Tibial artery (tissue), 4 donors: Measurements from ENCODE around the gene CNTF.
A peak's percentile ranks its signal among the peaks of the same experiment; 100 is the strongest.

Experiments
- DNase-seq, 2 donors: peaks; one replicate each; pipeline ENCODE4 v3.0.0-alpha.2; 2019
- H3K27ac ChIP-seq, 2 donors: fragments of 200-600 bp; sonication (generic) in 1 of 2; 1 replicate in 1 of 2; 2 replicates in 1 of 2; pipeline ENCODE4 v1.5.1; 2018 to 2019; ENCODE audit warnings: mild to moderate bottlenecking in 1 of 2
- H3K27me3 ChIP-seq, 2 donors: fragments of 200-600 bp; sonication (generic) in 1 of 2; one replicate each; pipeline versions ENCODE4 v1.5.1 to v1.6.0; 2016 to 2019
- H3K36me3 ChIP-seq, 3 donors: fragments of 200-600 bp; sonication (generic) in 2 of 3; one replicate each; pipeline ENCODE4 v1.5.1; 2016 to 2019; ENCODE audit warnings: mild to moderate bottlenecking in 2 of 3
- H3K4me1 ChIP-seq, 4 donors: fragments of 200-600 bp; sonication (generic) in 2 of 4; 1 replicate in 3 of 4; 2 replicates in 1 of 4; pipeline ENCODE4 v1.5.1; 2016 to 2019
- H3K4me3 ChIP-seq, 2 donors: fragments of 200-600 bp; sonication (generic) in 1 of 2; 1 replicate in 1 of 2; 2 replicates in 1 of 2; pipeline ENCODE4 v1.5.1; 2018 to 2019; ENCODE audit warnings: mild to moderate bottlenecking in 2 of 2
- H3K9me3 ChIP-seq, 3 donors: fragments of 200-600 bp; sonication (generic) in 1 of 3; one replicate each; pipeline ENCODE4 v1.5.1; 2016 to 2019
- intact Hi-C: fragments of 100-400 bp; cut with DNase I; formaldehyde crosslinking; loops from one replicate; pipeline ENCODE4 v1.15.0; 2023; ENCODE audit warnings: low total_unique reads
- TF ChIP-seq, protein P1 (sequence below), 2 experiments: fragments of 200-600 bp in 1 of 2; fragments of 450-650 bp in 1 of 2; IDR thresholded peaks; one replicate each; pipeline ENCODE4 v1.5.1; 2017 to 2019; ENCODE audit warnings: antibody characterized with exemption in 2 of 2, mild to moderate bottlenecking in 1 of 2, moderate library complexity in 1 of 2

CNTF gene

DNA sequence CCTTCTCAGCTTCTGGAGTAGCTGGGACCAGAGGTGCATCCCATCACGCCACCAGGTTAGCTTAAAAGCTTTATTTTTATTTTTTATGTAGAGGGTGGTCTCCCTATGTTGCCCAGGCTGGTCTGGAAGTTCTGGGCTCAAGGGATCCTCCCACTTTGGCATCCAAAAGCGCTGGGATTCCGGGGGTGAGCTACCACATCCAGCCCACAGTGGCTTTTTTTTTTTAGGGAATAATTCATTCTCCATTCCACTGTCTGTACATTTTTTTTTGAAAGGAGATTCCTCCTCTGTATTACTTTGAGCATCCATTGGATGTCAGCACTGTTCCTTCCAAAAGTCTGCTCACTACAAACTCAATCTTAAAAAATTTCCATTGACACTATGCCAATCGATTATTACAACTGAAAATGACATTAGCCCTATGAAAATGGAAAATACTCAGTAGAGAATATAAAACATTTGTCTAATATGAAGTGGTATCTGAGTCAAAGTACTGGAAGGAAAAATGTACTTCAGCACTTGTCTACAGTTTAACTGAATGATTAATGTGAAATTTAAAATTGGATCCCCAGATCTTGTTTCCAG is 45.5 kb upstream of the CNTF start:
- TF ChIP-seq, protein P1, sequence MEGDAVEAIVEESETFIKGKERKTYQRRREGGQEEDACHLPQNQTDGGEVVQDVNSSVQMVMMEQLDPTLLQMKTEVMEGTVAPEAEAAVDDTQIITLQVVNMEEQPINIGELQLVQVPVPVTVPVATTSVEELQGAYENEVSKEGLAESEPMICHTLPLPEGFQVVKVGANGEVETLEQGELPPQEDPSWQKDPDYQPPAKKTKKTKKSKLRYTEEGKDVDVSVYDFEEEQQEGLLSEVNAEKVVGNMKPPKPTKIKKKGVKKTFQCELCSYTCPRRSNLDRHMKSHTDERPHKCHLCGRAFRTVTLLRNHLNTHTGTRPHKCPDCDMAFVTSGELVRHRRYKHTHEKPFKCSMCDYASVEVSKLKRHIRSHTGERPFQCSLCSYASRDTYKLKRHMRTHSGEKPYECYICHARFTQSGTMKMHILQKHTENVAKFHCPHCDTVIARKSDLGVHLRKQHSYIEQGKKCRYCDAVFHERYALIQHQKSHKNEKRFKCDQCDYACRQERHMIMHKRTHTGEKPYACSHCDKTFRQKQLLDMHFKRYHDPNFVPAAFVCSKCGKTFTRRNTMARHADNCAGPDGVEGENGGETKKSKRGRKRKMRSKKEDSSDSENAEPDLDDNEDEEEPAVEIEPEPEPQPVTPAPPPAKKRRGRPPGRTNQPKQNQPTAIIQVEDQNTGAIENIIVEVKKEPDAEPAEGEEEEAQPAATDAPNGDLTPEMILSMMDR (IDR thresholded peaks at IDR 0.05), result peak in 1 of 2 experiments; percentile 33
- intact Hi-C loops, result loop anchor here (5.0 to 10.0 kb wide), 2 partner anchors 98 to 910 kb away; partner anchors contain the start of gene ZDHHC5
- Histone ChIP-seq H3K4me3 (peak overlapping the region; percentile 90 to 98), H3K4me1 (peaks cover 0 to 67% (median 50%) of the 10 kb centered on the region in 4 donors), H3K27ac (peak overlapping the region; percentile 100), H3K36me3 (peaks cover 0 to 4% (median 0%) of the 10 kb centered on the region in 3 donors), H3K9me3 (no peaks in the 10 kb centered on the region), H3K27me3 (no peaks in the 10 kb centered on the region)
- DNase-seq, result no peak

DNA sequence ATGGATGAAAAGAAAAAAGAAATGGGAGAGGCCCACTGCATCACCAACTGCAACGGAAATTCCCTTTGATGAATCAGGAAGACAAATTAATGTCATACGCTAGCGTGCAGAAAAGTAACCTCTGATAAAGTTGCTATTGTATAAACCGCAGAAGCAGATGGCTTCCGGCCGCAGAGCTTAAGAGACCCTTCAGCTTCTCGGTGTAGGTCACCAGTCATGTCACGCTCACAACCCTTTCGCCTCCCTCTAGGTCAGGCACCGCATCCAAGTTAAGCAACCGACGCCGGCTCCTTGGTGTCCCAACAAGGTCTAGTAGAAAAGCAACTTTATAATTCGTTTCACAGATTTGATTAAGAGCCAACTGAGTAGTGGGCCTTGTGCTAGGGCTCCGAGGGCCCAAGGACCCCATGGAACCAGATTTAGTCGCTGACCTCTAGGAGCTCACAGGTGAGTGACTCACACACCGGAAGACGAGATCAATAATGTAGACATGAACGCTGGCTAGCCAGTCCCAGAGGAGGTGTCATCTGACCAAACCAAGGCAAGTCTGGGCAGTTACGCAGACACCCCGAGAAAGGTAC is 44.8 kb upstream of the CNTF start:
- peak in 1 of 2 donors; percentile 62 for DNase-seq
- no peaks in the 10 kb centered on the region for H3K9me3 ChIP-seq
- intact Hi-C loops, result loop anchor here (5.0 to 10.0 kb wide), 2 partner anchors 97 to 910 kb away; partner anchors contain the start of gene ZDHHC5
- peaks cover 0 to 4% (median 0%) of the 10 kb centered on the region in 3 donors for H3K36me3 ChIP-seq
- TF ChIP-seq, protein P1 (IDR thresholded peaks at IDR 0.05), result no peak
- no peaks in the 10 kb centered on the region for H3K27me3 ChIP-seq
- peak overlapping the region; percentile 100 for H3K27ac ChIP-seq
- H3K4me1 ChIP-seq, result peaks cover 0 to 73% (median 54%) of the 10 kb centered on the region in 4 donors
- peak overlapping the region; percentile 90 to 98 for H3K4me3 ChIP-seq

DNA sequence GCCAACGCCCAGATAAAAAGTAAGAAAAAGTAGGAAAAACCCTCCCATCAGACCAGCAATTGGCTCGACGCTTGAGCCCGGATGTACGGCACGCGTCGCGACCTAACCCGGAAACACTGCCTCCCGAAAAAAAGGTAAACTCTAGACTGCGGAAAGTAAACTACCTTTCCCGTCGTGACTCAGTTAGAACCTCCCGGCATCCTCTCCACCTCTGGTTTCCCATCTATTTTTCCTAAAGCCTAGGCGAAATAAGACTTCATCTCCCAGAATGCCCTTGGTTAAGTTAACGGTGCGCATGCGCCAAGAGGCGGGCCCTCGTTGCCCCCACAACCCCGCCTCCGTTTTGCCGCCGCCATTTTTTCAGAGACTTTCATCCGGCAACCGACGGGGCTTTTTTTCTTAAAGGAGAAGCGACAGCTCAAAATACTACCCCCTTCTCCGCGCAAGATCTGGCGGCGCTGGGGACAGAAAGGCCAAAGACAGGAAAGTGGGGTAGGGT is 44.3 kb upstream of the CNTF start:
- Histone ChIP-seq H3K36me3 (peaks cover 0 to 4% (median 0%) of the 10 kb centered on the region in 3 donors), H3K27me3 (no peaks in the 10 kb centered on the region), H3K9me3 (no peaks in the 10 kb centered on the region), H3K4me3 (peak overlapping the region; percentile 90 to 98), H3K27ac (peak overlapping the region; percentile 100), H3K4me1 (peaks cover 0 to 73% (median 51%) of the 10 kb centered on the region in 4 donors)
- TF ChIP-seq, protein P1 (IDR thresholded peaks at IDR 0.05), result no peak
- DNase-seq, result peak; percentile 94 to 98
- intact Hi-C loops, result loop anchor here (5.0 to 10.0 kb wide), 2 partner anchors 97 to 911 kb away; partner anchors contain the start of gene ZDHHC5

DNA sequence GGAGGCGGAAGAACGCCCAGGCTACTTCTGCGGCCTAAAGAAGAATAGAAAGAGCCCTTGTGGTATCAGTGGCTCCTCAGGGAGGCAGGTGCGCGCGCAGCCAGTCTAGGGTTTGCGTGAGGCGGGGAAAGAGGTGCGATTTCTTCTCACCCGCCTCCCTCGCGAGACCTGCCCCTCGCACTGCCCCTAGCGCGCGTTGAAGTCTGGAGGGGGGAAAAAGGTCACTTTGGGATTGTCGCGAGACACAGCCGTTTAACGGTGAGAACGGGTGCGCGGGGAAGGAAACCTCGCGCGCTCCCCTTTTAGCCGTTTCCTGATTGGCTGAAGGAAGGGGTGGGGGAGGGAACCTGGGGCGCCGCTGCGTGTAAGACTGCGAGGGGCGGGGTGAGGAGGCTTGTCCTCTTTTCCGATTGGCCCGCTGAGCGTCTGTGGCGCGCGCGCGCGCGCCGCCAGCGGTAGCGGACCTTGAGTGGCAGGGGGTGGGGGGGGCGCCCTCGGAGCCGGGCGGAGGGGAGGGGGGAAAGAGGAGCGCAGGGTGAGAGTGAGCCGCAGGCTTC is 43.8 kb upstream of the CNTF start, which contains the start of gene ZFP91:
Gene ZFP91, plus strand, starts transcription at position 429 of the 557 bp plus-strand sequence. CDS start 219 bp downstream, outside the sequence.
- Histone ChIP-seq H3K36me3 (peaks cover 0 to 4% (median 0%) of the 10 kb centered on the region in 3 donors), H3K4me3 (peak within 1 kb of the TSS; percentile 90 to 98), H3K27me3 (no peaks in the 10 kb centered on the region), H3K27ac (peak within 1 kb of the TSS; percentile 100), H3K9me3 (no peaks in the 10 kb centered on the region), H3K4me1 (peaks cover 0 to 73% (median 47%) of the 10 kb centered on the region in 4 donors)
- intact Hi-C loops, result loop anchor here (5.0 to 10.0 kb wide), 2 partner anchors 96 to 911 kb away; partner anchors contain the start of gene ZDHHC5
- TF ChIP-seq, protein P1 (IDR thresholded peaks at IDR 0.05), result peak in 1 of 2 experiments; percentile 24
- peak; percentile 98 to 99 for DNase-seq
